SK-N-SH treated with all-trans-retinoic acid at 6 μM for 48 hours (cell line): Measurements from ENCODE around the gene LIMS1.
A peak's percentile ranks its signal among the peaks of the same experiment; 100 is the strongest.

Experiments
- ATAC-seq: fragments of 200-7000 bp; cut with Tn5 transposase; 3 replicates; pipeline ENCODE4 v1.9.1; 2020; ENCODE audit warnings: mild to moderate bottlenecking, moderate library complexity
- ARNTL ChIP-seq: fragments of 450-650 bp; formaldehyde crosslinking; IDR thresholded peaks from 2 replicates; pipeline ENCODE4 v1.5.0; 2020; ENCODE audit warnings: low read depth, mild to moderate bottlenecking, moderate library complexity, borderline replicate concordance
- BACH2 ChIP-seq: fragments of 250-450 bp; sonication (Bioruptor Pico); IDR thresholded peaks from 2 replicates; pipeline ENCODE4 v1.9.0; 2021; ENCODE audit warnings: mild to moderate bottlenecking, borderline replicate concordance
- CSRNP3 ChIP-seq: fragments of 250-450 bp; sonication (Bioruptor Pico); IDR thresholded peaks from 2 replicates; pipeline ENCODE4 v1.5.1; 2021; ENCODE audit warnings: mild to moderate bottlenecking, moderate library complexity
- ESRRG ChIP-seq: fragments of 250-450 bp; sonication (Bioruptor Pico); IDR thresholded peaks from 2 replicates; pipeline ENCODE4 v1.6.1; 2021; ENCODE audit warnings: mild to moderate bottlenecking
- GLIS3 ChIP-seq: fragments of 250-450 bp; sonication (Bioruptor Pico); IDR thresholded peaks from 2 replicates; pipeline ENCODE4 v1.5.0; 2020; ENCODE audit warnings: mild to moderate bottlenecking, moderate library complexity
- ISL1 ChIP-seq: fragments of 250-450 bp; sonication (Bioruptor Pico); IDR thresholded peaks from 2 replicates; pipeline ENCODE4 v2.1.2; 2022; ENCODE audit warnings: mild to moderate bottlenecking, moderate library complexity
- OSR1 ChIP-seq: fragments of 250-450 bp; sonication (Bioruptor Pico); IDR thresholded peaks from 2 replicates; pipeline ENCODE4 v1.8.0; 2022; ENCODE audit warnings: moderate library complexity, mild to moderate bottlenecking, inconsistent platforms
- POU6F1 ChIP-seq: fragments of 250-450 bp; sonication (Bioruptor Pico); IDR thresholded peaks from 2 replicates; pipeline ENCODE4 v1.8.0; 2021; ENCODE audit warnings: low read depth, mild to moderate bottlenecking, moderate library complexity, borderline replicate concordance
- PPARA ChIP-seq: fragments of 250-450 bp; sonication (Bioruptor Pico); IDR thresholded peaks from 2 replicates; pipeline ENCODE4 v1.5.0; 2020; ENCODE audit warnings: mild to moderate bottlenecking, borderline replicate concordance
- SNAI2 ChIP-seq: fragments of 250-450 bp; sonication (Bioruptor Pico); IDR thresholded peaks from 2 replicates; pipeline ENCODE4 v1.5.0; 2020; ENCODE audit warnings: mild to moderate bottlenecking, moderate library complexity
- TCF4 ChIP-seq: fragments of 250-450 bp; sonication (Bioruptor Pico); IDR thresholded peaks from 2 replicates; pipeline ENCODE4 v1.8.0; 2021; ENCODE audit warnings: mild to moderate bottlenecking, moderate library complexity, borderline replicate concordance
- TOX ChIP-seq: fragments of 250-450 bp; sonication (Bioruptor Pico); IDR thresholded peaks from 2 replicates; pipeline ENCODE4 v1.8.0; 2021; ENCODE audit warnings: mild to moderate bottlenecking, moderate library complexity, borderline replicate concordance
- TSHZ2 ChIP-seq: fragments of 250-450 bp; sonication (Bioruptor Pico); IDR thresholded peaks from 2 replicates; pipeline ENCODE4 v1.5.0; 2020; ENCODE audit warnings: mild to moderate bottlenecking, moderate library complexity
- ZC3H10 ChIP-seq: fragments of 250-450 bp; sonication (Bioruptor Pico); IDR thresholded peaks from 2 replicates; pipeline ENCODE4 v1.5.1; 2021; ENCODE audit warnings: mild to moderate bottlenecking, moderate library complexity
- ZFP3 ChIP-seq: fragments of 250-450 bp; sonication (Bioruptor Pico); IDR thresholded peaks from 2 replicates; pipeline ENCODE4 v1.5.0; 2020; ENCODE audit warnings: mild to moderate bottlenecking, moderate library complexity
- ZFP30 ChIP-seq: fragments of 450-650 bp; formaldehyde crosslinking; IDR thresholded peaks from 2 replicates; pipeline ENCODE4 v1.5.0; 2022; ENCODE audit warnings: mild to moderate bottlenecking, moderate library complexity
- ZNF565 ChIP-seq: fragments of 450-650 bp; formaldehyde crosslinking; conservative IDR thresholded peaks from 2 replicates; pipeline ENCODE4 v1.5.0; 2020; ENCODE audit warnings: low read depth, mild to moderate bottlenecking, moderate library complexity
- TF ChIP-seq, protein P1 (sequence below): fragments of 250-450 bp; sonication (Bioruptor Pico); IDR thresholded peaks from 2 replicates; pipeline ENCODE4 v1.5.1; 2020; ENCODE audit warnings: low read depth, mild to moderate bottlenecking, moderate library complexity
- TF ChIP-seq, protein P2 (sequence below): fragments of 250-450 bp; sonication (Bioruptor Pico); IDR thresholded peaks from 2 replicates; pipeline ENCODE4 v1.8.0; 2020; ENCODE audit warnings: mild to moderate bottlenecking, moderate library complexity, borderline replicate concordance

Gene LIMS1

DNA sequence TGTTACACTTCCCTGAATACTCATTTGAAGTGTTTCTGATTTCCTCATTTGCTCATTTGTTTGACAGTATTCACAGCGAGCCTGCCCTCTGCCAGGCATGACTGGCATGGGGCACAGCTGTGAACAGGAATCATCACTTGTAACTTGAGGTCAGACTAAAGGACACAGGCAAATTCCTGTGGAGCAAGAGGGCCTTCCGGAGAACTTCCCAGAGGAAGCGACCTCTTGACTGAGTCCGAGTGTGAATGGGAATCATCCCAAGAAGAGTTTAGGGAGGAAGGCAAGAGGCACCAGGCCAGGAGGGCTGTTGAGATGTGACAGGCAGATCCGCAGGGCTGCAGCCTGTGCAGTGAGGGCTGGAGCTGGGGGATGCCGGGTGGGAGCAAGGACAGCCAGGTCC, 45.4 kb downstream of the LIMS1 start:
- TF ChIP-seq SNAI2 (CRISPR knock-in tag), result no peak
- no peak for TF ChIP-seq PPARA (CRISPR knock-in tag)
- no peak for TF ChIP-seq TCF4
- TF ChIP-seq, protein P1, sequence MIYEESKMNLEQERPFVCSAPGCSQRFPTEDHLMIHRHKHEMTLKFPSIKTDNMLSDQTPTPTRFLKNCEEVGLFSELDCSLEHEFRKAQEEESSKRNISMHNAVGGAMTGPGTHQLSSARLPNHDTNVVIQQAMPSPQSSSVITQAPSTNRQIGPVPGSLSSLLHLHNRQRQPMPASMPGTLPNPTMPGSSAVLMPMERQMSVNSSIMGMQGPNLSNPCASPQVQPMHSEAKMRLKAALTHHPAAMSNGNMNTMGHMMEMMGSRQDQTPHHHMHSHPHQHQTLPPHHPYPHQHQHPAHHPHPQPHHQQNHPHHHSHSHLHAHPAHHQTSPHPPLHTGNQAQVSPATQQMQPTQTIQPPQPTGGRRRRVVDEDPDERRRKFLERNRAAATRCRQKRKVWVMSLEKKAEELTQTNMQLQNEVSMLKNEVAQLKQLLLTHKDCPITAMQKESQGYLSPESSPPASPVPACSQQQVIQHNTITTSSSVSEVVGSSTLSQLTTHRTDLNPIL (CRISPR knock-in tag), result no peak
- no peak for TF ChIP-seq BACH2 (CRISPR knock-in tag)
- TF ChIP-seq ZFP30 (CRISPR knock-in tag), result no peak
- no peak for TF ChIP-seq ZFP3 (CRISPR knock-in tag)
- TF ChIP-seq ZC3H10, result no peak
- TF ChIP-seq GLIS3 (CRISPR knock-in tag), result no peak
- no peak for TF ChIP-seq CSRNP3 (CRISPR knock-in tag)
- no peak for TF ChIP-seq TOX (CRISPR knock-in tag)
- TF ChIP-seq, all 23 proteins: peak for 0
- ATAC-seq, result no peak

GRCh38 chr2:108580050-108580449, 45.8 kb downstream of the LIMS1 start:
- TF ChIP-seq ISL1, result no peak
- TF ChIP-seq TOX (CRISPR knock-in tag), result no peak
- no peak for TF ChIP-seq TSHZ2 (CRISPR knock-in tag)
- TF ChIP-seq, protein P1 (CRISPR knock-in tag), result no peak
- no peak for TF ChIP-seq ZNF565
- TF ChIP-seq POU6F1 (CRISPR knock-in tag), result no peak
- no peak for TF ChIP-seq GLIS3 (CRISPR knock-in tag)
- no peak for TF ChIP-seq ARNTL (CRISPR knock-in tag)
- no peak for TF ChIP-seq SNAI2 (CRISPR knock-in tag)
- no peak for TF ChIP-seq BACH2 (CRISPR knock-in tag)
- no peak for TF ChIP-seq PPARA (CRISPR knock-in tag)
- TF ChIP-seq, protein P2, sequence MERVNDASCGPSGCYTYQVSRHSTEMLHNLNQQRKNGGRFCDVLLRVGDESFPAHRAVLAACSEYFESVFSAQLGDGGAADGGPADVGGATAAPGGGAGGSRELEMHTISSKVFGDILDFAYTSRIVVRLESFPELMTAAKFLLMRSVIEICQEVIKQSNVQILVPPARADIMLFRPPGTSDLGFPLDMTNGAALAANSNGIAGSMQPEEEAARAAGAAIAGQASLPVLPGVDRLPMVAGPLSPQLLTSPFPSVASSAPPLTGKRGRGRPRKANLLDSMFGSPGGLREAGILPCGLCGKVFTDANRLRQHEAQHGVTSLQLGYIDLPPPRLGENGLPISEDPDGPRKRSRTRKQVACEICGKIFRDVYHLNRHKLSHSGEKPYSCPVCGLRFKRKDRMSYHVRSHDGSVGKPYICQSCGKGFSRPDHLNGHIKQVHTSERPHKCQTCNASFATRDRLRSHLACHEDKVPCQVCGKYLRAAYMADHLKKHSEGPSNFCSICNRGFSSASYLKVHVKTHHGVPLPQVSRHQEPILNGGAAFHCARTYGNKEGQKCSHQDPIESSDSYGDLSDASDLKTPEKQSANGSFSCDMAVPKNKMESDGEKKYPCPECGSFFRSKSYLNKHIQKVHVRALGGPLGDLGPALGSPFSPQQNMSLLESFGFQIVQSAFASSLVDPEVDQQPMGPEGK, result no peak
- no peak for ATAC-seq

DNA sequence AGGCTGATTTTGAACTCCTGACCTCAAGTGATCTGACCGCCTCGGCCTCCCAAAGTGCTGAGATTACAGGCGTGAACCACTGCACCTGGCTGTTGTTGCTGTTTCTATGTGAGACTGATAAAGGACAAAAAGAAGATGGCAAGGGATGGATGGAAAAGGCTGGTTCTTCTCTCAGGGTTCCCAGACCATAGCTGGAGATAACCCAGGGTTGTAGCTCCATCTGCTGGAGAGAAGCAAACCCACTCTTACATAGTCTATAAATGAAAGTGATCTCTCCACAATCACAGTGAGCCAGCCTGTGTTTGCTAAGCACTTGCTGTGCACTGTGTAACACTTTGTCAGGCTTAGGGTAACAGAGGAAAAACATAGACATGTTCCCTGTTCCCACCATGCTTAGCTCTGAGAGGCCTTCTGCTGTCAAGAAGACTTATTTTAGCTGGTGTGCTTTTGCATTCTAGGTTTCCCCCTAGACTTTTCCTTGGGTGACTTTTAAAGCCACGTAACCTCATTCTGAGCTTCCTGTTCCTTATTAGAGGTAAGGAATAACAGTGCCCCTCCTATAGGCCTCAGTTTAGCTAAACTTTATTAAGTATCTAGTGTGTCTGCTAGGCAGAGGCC, 49.7 kb downstream of the LIMS1 start:
- ATAC-seq, result peak; percentile 88
- no peak for TF ChIP-seq OSR1 (CRISPR knock-in tag)
- TF ChIP-seq CSRNP3 (CRISPR knock-in tag), result no peak
- TF ChIP-seq, protein P1 (CRISPR knock-in tag), result no peak
- no peak for TF ChIP-seq POU6F1 (CRISPR knock-in tag)
- TF ChIP-seq ZNF565, result no peak
- TF ChIP-seq ZFP3 (CRISPR knock-in tag), result no peak
- TF ChIP-seq ESRRG (CRISPR knock-in tag), result no peak
